Measurements from ENCODE around the gene PXK. TPM values are rescaled to one million over a fixed set of nuclear protein-coding genes. Genes with fewer than 3 reads are reported as not detected.

Gene PXK
- total RNA-seq, 1 donor from 2014 or later, result 14.3 TPM

DNA sequence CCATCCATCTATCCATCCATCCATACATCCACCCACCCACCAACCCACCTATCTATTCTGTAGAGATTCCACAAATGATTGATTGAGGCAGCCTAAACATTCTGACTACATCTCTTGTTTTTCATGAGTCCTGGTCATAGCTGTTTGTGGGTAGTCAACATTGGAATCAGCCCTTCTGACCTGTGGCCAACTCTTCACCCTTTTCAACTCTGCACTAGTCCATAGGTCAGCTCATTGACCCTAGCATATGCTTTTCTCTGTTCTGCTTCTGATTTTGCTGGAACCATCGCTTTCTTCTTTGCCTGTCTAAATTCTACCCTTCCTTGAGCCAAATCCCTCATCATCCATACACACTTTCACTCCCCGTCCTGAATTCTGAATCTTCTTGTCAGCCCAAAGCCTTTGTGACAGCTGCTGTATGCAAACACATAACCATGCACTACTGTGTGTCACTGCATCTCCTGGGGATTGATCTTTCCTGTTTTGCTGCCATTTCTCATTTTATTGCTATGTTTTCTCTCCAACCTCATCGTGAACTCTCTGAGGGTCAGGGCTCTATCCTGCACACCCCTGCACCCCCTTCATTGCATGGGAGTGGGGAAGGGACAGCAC is 142.4 kb downstream of the PXK start:
- Mint-ChIP-seq H3K27ac (no peak overlapping the region), H3K9me3 (peaks cover 15% of the 10 kb centered on the region), H3K27me3 (ENCODE audit: insufficient read depth, low read depth) (peaks cover 2% of the 10 kb centered on the region), H3K4me1 (peaks cover 42% of the 10 kb centered on the region), H3K36me3 (peaks cover 2% of the 10 kb centered on the region), H3K4me3 (no peak overlapping the region)
- peaks cover 11% of the 10 kb centered on the region for H3F3A ChIP-seq (ENCODE audit: low read depth)
- no peak overlapping the region for H3K27ac ChIP-seq
- no peaks in the 10 kb centered on the region for H4K20me1 ChIP-seq (ENCODE audit: low read depth)
- no peak overlapping the region for H3K9ac ChIP-seq
- no peaks in the 10 kb centered on the region for H3K27me3 ChIP-seq
- H3K36me3 ChIP-seq, result no peaks in the 10 kb centered on the region
- H3K79me2 ChIP-seq (ENCODE audit: low read depth), result no peaks in the 10 kb centered on the region
- peaks cover 17% of the 10 kb centered on the region for H3K4me1 ChIP-seq
- H2AFZ ChIP-seq (replicated peaks), result no peak overlapping the region
- TF ChIP-seq, protein P1, sequence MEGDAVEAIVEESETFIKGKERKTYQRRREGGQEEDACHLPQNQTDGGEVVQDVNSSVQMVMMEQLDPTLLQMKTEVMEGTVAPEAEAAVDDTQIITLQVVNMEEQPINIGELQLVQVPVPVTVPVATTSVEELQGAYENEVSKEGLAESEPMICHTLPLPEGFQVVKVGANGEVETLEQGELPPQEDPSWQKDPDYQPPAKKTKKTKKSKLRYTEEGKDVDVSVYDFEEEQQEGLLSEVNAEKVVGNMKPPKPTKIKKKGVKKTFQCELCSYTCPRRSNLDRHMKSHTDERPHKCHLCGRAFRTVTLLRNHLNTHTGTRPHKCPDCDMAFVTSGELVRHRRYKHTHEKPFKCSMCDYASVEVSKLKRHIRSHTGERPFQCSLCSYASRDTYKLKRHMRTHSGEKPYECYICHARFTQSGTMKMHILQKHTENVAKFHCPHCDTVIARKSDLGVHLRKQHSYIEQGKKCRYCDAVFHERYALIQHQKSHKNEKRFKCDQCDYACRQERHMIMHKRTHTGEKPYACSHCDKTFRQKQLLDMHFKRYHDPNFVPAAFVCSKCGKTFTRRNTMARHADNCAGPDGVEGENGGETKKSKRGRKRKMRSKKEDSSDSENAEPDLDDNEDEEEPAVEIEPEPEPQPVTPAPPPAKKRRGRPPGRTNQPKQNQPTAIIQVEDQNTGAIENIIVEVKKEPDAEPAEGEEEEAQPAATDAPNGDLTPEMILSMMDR (IDR thresholded peaks at IDR 0.05), result no peak
- TF ChIP-seq EZH2phosphoT487 (IDR thresholded peaks at IDR 0.05), result no peak
- TF ChIP-seq EZH2 (IDR thresholded peaks at IDR 0.05), result no peak
- no peaks in the 10 kb centered on the region for H3K9me3 ChIP-seq (ENCODE audit: low read depth)
- no peak overlapping the region for H3K4me2 ChIP-seq
- no peak overlapping the region for H3K4me3 ChIP-seq
- DNase-seq (ENCODE audit: low spot score), result no peak

Small RNA genes lying within 50 kb of the gene (small RNA-seq; reads per million reads assigned to genes)
- not detected for gene AC098479.1

Other genes starting within 250 kb of the PXK start
- gene DNASE1L3, start 121.9 kb upstream of the PXK start, total RNA-seq (ENCODE audit: low replicate concordance), result not detected in 2 replicates
- 18.5 and 21.5 TPM in 2 replicates for gene ABHD6, start 95.1 kb upstream of the PXK start, total RNA-seq (ENCODE audit: low replicate concordance)
- 16.4 and 17.8 TPM in 2 replicates for gene RPP14, start 26.6 kb upstream of the PXK start, total RNA-seq (ENCODE audit: low replicate concordance)
- gene HTD2, start 26.4 kb upstream of the PXK start, total RNA-seq (ENCODE audit: low replicate concordance), result 14.0 and 29.5 TPM in 2 replicates
- gene PDHB, start 100.9 kb downstream of the PXK start, total RNA-seq (ENCODE audit: low replicate concordance), result 155 and 203 TPM in 2 replicates
- gene KCTD6, start 159.2 kb downstream of the PXK start, total RNA-seq (ENCODE audit: low replicate concordance), result 29.3 and 39.6 TPM in 2 replicates
- 4.3 and 7.6 TPM in 2 replicates for gene ACOX2, start 204.3 kb downstream of the PXK start, total RNA-seq (ENCODE audit: low replicate concordance)
- gene FAM107A, start 244.5 kb downstream of the PXK start, total RNA-seq (ENCODE audit: low replicate concordance), result 0.11 and 0.71 TPM in 2 replicates